SK-N-SH (cell line): ENCODE data around the gene PDE6D. TPM values are rescaled to one million over a fixed set of nuclear protein-coding genes. Genes with fewer than 3 reads are reported as not detected.

Experiments used
- CTCF ChIA-PET: fragments of 300-600, 350-600 bp; formaldehyde crosslinking; extraction: SDS; loops from one replicate; lab custom pipeline; 2021; lab: Yijun Ruan, JAX
- POLR2A ChIA-PET: fragments of 350-600 bp; sonication (Branson Sonifier 250); formaldehyde crosslinking; extraction: SDS; loops from one replicate; lab custom pipeline; 2020; ENCODE audit warnings: antibody characterized with exemption, inconsistent platforms; lab: Yijun Ruan, JAX
- DNase-seq: peaks from one replicate; pipeline ENCODE4 v3.0.0; 2012
- H2AFZ ChIP-seq: fragments of 200-600 bp; sonication (generic); 2 replicates; pipeline ENCODE4 v1.8.1; 2016; ENCODE audit warnings: antibody characterized with exemption, mild to moderate bottlenecking, low read depth
- H3F3A ChIP-seq: fragments of 200-600 bp; sonication (generic); replicated peaks from 2 replicates; pipeline ENCODE3; 2016; ENCODE audit warnings: antibody characterized with exemption, mild to moderate bottlenecking; ENCODE audit not compliant: insufficient read depth
- H3K27ac ChIP-seq, 2 experiments: fragments of 200-500 bp in 1 of 2; fragments of 200-600 bp in 1 of 2; sonication (Bioruptor generic) in 1 of 2; sonication (generic), shearing (Covaris generic) in 1 of 2; 2 replicates each; pipeline versions ENCODE4 v1.5.1 to v1.6.1; 2014 to 2016; ENCODE audit warnings: low read depth in 2 of 2, inconsistent platforms in 1 of 2, low read length in 1 of 2, mild to moderate bottlenecking in 1 of 2, mixed read lengths in 1 of 2
- H3K27me3 ChIP-seq: fragments of 200-600 bp; sonication (generic), shearing (Covaris generic); 2 replicates; pipeline ENCODE4 v1.6.1; 2016; ENCODE audit warnings: mixed run types; ENCODE audit not compliant: insufficient read depth
- H3K36me3 ChIP-seq, 2 experiments: fragments of 200-500 bp in 1 of 2; fragments of 200-600 bp in 1 of 2; sonication (Bioruptor generic) in 1 of 2; sonication (generic) in 1 of 2; replicated peaks in 1 of 2; 2 replicates each; pipeline versions ENCODE3 to v1.5.1; 2014 to 2016; ENCODE audit warnings: low read length in 1 of 2, mild to moderate bottlenecking in 1 of 2; ENCODE audit not compliant: insufficient read depth in 2 of 2, control insufficient read depth in 1 of 2
- H3K4me1 ChIP-seq, 2 experiments: fragments of 200-500 bp in 1 of 2; fragments of 200-600 bp in 1 of 2; sonication (Bioruptor generic) in 1 of 2; sonication (generic), shearing (Covaris generic) in 1 of 2; 2 replicates each; pipeline versions ENCODE4 v1.5.1 to v1.6.1; 2014 to 2016; ENCODE audit warnings: low read depth in 1 of 2, low read length in 1 of 2, mixed run types in 1 of 2; ENCODE audit not compliant: insufficient read depth in 2 of 2, control insufficient read depth in 1 of 2
- H3K4me2 ChIP-seq: fragments of 200-600 bp; sonication (generic), shearing (Covaris generic); 2 replicates; pipeline ENCODE4 v1.6.1; 2017; ENCODE audit warnings: mixed run types
- H3K4me3 ChIP-seq, 2 experiments: fragments of 200-500 bp in 1 of 2; fragments of 200-600 bp in 1 of 2; sonication (Bioruptor generic) in 1 of 2; sonication (generic), shearing (Covaris generic) in 1 of 2; 2 replicates each; pipeline versions ENCODE4 v1.5.1 to v1.8.1; 2014 to 2016; ENCODE audit warnings: low read depth in 2 of 2, inconsistent platforms in 1 of 2, low read length in 1 of 2, mild to moderate bottlenecking in 1 of 2, mixed read lengths in 1 of 2, moderate library complexity in 1 of 2
- H3K79me2 ChIP-seq: fragments of 200-600 bp; sonication (generic); 2 replicates; pipeline ENCODE4 v1.8.1; 2017; ENCODE audit warnings: mild to moderate bottlenecking; ENCODE audit not compliant: insufficient read depth
- H3K9ac ChIP-seq: fragments of 200-600 bp; sonication (generic); 2 replicates; pipeline ENCODE4 v1.6.1; 2017; ENCODE audit warnings: mixed run types
- H3K9me2 ChIP-seq: fragments of 200-600 bp; sonication (generic); 2 replicates; pipeline ENCODE4 v1.6.1; 2017; ENCODE audit warnings: mixed run types
- H3K9me3 ChIP-seq: fragments of 200-600 bp; sonication (generic); 2 replicates; pipeline ENCODE4 v1.6.1; 2017; ENCODE audit warnings: mixed run types, mild to moderate bottlenecking, moderate library complexity
- H4K20me1 ChIP-seq: fragments of 200-600 bp; sonication (generic); 2 replicates; pipeline ENCODE4 v1.6.1; 2017; ENCODE audit warnings: mild to moderate bottlenecking, mixed run types; ENCODE audit not compliant: insufficient read depth
- CHD2 ChIP-seq: fragments of 150-350 bp; IDR thresholded peaks from 2 replicates; pipeline ENCODE4 v1.6.1; 2018; ENCODE audit warnings: low read length; ENCODE audit not compliant: partially characterized antibody
- ELF1 ChIP-seq: IDR thresholded peaks from 2 replicates; pipeline ENCODE4 v1.4.0; 2012
- FOSL2 ChIP-seq: IDR thresholded peaks from 2 replicates; pipeline ENCODE4 v1.4.0; 2012; ENCODE audit warnings: low read depth, mild to moderate bottlenecking, moderate library complexity, borderline replicate concordance
- MAX ChIP-seq: IDR thresholded peaks from 2 replicates; pipeline ENCODE4 v1.4.0; 2012; ENCODE audit warnings: low read depth
- MEF2A ChIP-seq: IDR thresholded peaks from 2 replicates; pipeline ENCODE4 v1.4.0; 2012; ENCODE audit warnings: low read depth, borderline replicate concordance
- NRF1 ChIP-seq: IDR thresholded peaks from 2 replicates; pipeline ENCODE4 v1.6.1; 2012; ENCODE audit warnings: low read depth, mild to moderate bottlenecking, low read length
- RCOR1 ChIP-seq: fragments of 150-350 bp; IDR thresholded peaks from 2 replicates; pipeline ENCODE4 v1.6.1; 2017; ENCODE audit warnings: antibody characterized with exemption, low read length
- REST ChIP-seq: IDR thresholded peaks from 2 replicates; pipeline ENCODE4 v1.6.1; 2012; ENCODE audit warnings: mild to moderate bottlenecking, low read depth, low read length, moderate library complexity
- SIN3A ChIP-seq: IDR thresholded peaks from 2 replicates; pipeline ENCODE4 v1.6.1; 2012; ENCODE audit warnings: low read depth, mild to moderate bottlenecking, low read length, moderate library complexity, borderline replicate concordance
- TCF12 ChIP-seq: IDR thresholded peaks from 2 replicates; pipeline ENCODE4 v1.4.0; 2012
- ZBTB33 ChIP-seq: IDR thresholded peaks from 2 replicates; pipeline ENCODE4 v1.4.0; 2012; ENCODE audit warnings: low read depth, borderline replicate concordance
- WGBS: methylation state at CpG from one replicate; pipeline ENCODE4 v1.1.6; 2017; ENCODE audit warnings: low lambda C conversion rate; 5-methylcytosine and 5-hydroxymethylcytosine counted together
- polyA plus RNA-seq, 3 experiments: library from polyadenylated mRNA; depleted of rRNA; stranded (reverse); fragments of >200 nt; gene quantifications; 2 replicates each; pipeline ENCODE4 v1.2.3, GENCODE V29; 2012
- TF ChIP-seq, protein P1 (sequence below): fragments of 150-350 bp; IDR thresholded peaks from 2 replicates; pipeline ENCODE4 v1.6.1; 2016; ENCODE audit warnings: mild to moderate bottlenecking, low read depth, low read length
- TF ChIP-seq, protein P2 (sequence below): fragments of 200-600 bp; sonication (generic); IDR thresholded peaks from 2 replicates; pipeline ENCODE4 v1.6.1; 2017; ENCODE audit warnings: antibody characterized with exemption, mild to moderate bottlenecking, moderate library complexity

The PDE6D gene
- polyA plus RNA-seq, 1 of the 3 experiments (the other 2 are of a cell fraction) = 33.9 TPM

- Histone ChIP-seq H3K4me2 (no peak overlapping the region), H3K27ac (no peak overlapping the region), H3K4me1 (no peaks in the 10 kb centered on the region; a peak in 1 of 4 replicates), H3K27me3 (no peaks in the 10 kb centered on the region), H3K9me3 (no peaks in the 10 kb centered on the region), H3K36me3 (no peaks in the 10 kb centered on the region), H4K20me1 (no peaks in the 10 kb centered on the region), H3K4me3 (no peak overlapping the region), H2AFZ (no peak overlapping the region), H3K9ac (no peak overlapping the region), H3K79me2 (no peaks in the 10 kb centered on the region), H3K9me2 (no peaks in the 10 kb centered on the region), H3F3A (no peaks in the 10 kb centered on the region)
- POLR2A ChIA-PET = no interaction called here
- no peak for TF ChIP-seq MEF2A
- no peak for TF ChIP-seq MAX
- no peak for TF ChIP-seq ELF1
- 89% methylated on average over 8 of the region's 8 CpGs for WGBS
- CTCF ChIA-PET = interaction anchor here (1.2 to 34.6 kb wide), 4 partner anchors 9 to 74 kb away, joined by 3 to 1218 read pairs (median 6); no protein-coding TSS in a partner anchor
- no peak for DNase-seq
These were observed 58.3 kb downstream of the PDE6D start for GRCh38 chr2:231722721-231723307.

GRCh38 chr2:231720987-231721966 lies 59.8 kb downstream of the PDE6D start:
- Histone ChIP-seq H3K27me3 (no peaks in the 10 kb centered on the region), H3K4me1 (peaks cover 0 to under 1% of the 10 kb centered on the region in 2 experiments; a peak in 1 of 4 replicates), H3K9me3 (no peaks in the 10 kb centered on the region), H3K27ac (no peak overlapping the region), H3K4me2 (no peak overlapping the region), H3K36me3 (no peaks in the 10 kb centered on the region), H3K9ac (no peak overlapping the region), H3K9me2 (no peaks in the 10 kb centered on the region), H3K4me3 (no peak overlapping the region), H2AFZ (no peak overlapping the region), H3F3A (no peaks in the 10 kb centered on the region), H4K20me1 (no peaks in the 10 kb centered on the region), H3K79me2 (no peaks in the 10 kb centered on the region)
- 82% methylated on average over 7 of the region's 8 CpGs for whole genome bisulfite sequencing
- DNase-seq = no peak
- ChIA-PET CTCF (interaction anchor here (1.1 to 34.6 kb wide), 6 partner anchors 8 to 158 kb away, joined by 3 to 1218 read pairs (median 5); no protein-coding TSS in a partner anchor), POLR2A (interaction anchor here (0.6 kb wide), 1 partner anchor 122 kb away, joined by 3 read pairs; no protein-coding TSS in a partner anchor)
- TF ChIP-seq SIN3A = no peak
- no peak for TF ChIP-seq ZBTB33
- no peak for TF ChIP-seq TCF12
- TF ChIP-seq NRF1 = no peak
- TF ChIP-seq REST = no peak
- TF ChIP-seq, protein P1, sequence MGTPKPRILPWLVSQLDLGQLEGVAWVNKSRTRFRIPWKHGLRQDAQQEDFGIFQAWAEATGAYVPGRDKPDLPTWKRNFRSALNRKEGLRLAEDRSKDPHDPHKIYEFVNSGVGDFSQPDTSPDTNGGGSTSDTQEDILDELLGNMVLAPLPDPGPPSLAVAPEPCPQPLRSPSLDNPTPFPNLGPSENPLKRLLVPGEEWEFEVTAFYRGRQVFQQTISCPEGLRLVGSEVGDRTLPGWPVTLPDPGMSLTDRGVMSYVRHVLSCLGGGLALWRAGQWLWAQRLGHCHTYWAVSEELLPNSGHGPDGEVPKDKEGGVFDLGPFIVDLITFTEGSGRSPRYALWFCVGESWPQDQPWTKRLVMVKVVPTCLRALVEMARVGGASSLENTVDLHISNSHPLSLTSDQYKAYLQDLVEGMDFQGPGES = no peak
- no peak for TF ChIP-seq CHD2
- TF ChIP-seq RCOR1 = no peak
- TF ChIP-seq, protein P2, sequence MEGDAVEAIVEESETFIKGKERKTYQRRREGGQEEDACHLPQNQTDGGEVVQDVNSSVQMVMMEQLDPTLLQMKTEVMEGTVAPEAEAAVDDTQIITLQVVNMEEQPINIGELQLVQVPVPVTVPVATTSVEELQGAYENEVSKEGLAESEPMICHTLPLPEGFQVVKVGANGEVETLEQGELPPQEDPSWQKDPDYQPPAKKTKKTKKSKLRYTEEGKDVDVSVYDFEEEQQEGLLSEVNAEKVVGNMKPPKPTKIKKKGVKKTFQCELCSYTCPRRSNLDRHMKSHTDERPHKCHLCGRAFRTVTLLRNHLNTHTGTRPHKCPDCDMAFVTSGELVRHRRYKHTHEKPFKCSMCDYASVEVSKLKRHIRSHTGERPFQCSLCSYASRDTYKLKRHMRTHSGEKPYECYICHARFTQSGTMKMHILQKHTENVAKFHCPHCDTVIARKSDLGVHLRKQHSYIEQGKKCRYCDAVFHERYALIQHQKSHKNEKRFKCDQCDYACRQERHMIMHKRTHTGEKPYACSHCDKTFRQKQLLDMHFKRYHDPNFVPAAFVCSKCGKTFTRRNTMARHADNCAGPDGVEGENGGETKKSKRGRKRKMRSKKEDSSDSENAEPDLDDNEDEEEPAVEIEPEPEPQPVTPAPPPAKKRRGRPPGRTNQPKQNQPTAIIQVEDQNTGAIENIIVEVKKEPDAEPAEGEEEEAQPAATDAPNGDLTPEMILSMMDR = no peak
- no peak for TF ChIP-seq ELF1
- no peak for TF ChIP-seq FOSL2
